Cardiac muscle cell (in vitro differentiated cells and primary cell): ENCODE measurements around the gene ILDR1. TPM values are rescaled to one million over a fixed set of nuclear protein-coding genes. Genes with fewer than 3 reads are reported as not detected.

ENCODE experiments used
- DNase-seq, 2 donors: peaks; one replicate each; pipeline versions ENCODE4 v3.0.0 to v3.0.0-alpha.2; 2010 to 2017; ENCODE audit warnings: low read depth in 1 of 2, low spot score in 1 of 2
- H3K27ac ChIP-seq: fragments of 200-600 bp; sonication (generic); 2 replicates; pipeline ENCODE4 v1.5.1; 2016
- H3K27me3 ChIP-seq: fragments of 200-600 bp; sonication (generic); 2 replicates; pipeline ENCODE4 v1.6.0; 2016; ENCODE audit warnings: control low read depth
- H3K36me3 ChIP-seq: fragments of 200-600 bp; sonication (generic); 2 replicates; pipeline ENCODE4 v1.5.1; 2016; ENCODE audit warnings: control low read depth
- H3K4me1 ChIP-seq: fragments of 200-600 bp; sonication (generic); 2 replicates; pipeline ENCODE4 v1.8.1; 2017; ENCODE audit warnings: low read depth, mild to moderate bottlenecking, mixed run types
- H3K4me3 ChIP-seq: fragments of 200-600 bp; sonication (generic); 2 replicates; pipeline ENCODE4 v1.5.1; 2016; ENCODE audit warnings: mild to moderate bottlenecking
- H3K9me3 ChIP-seq: fragments of 200-600 bp; sonication (generic); 2 replicates; pipeline ENCODE4 v1.5.1; 2017; ENCODE audit warnings: low read depth, mild to moderate bottlenecking, control low read depth
- CTCF ChIP-seq: IDR thresholded peaks from 2 replicates; pipeline ENCODE4 v1.5.1; 2012; ENCODE audit warnings: low read depth, mild to moderate bottlenecking, low read length
- polyA plus RNA-seq: library from polyadenylated mRNA; unstranded; fragments of >200 nt; fragmentation: Nextera tagmentation; extraction: Ambion mirVana; gene quantifications from 2 replicates; pipeline ENCODE4 v1.2.1, GENCODE V29; 2016
- total RNA-seq: library from RNA; depleted of rRNA; stranded (reverse); fragments of >200 nt; gene quantifications from 2 replicates; pipeline ENCODE4 v1.2.3, GENCODE V29; 2016

The ILDR1 gene
- total and polyA plus RNA-seq, 2 experiments from 2014 or later = 0.30 TPM; not detected in 1

GRCh38 chr3:121962443-121962842 is 59.6 kb downstream of the ILDR1 start:
- Histone ChIP-seq H3K36me3 (no peaks in the 10 kb centered on the region), H3K9me3 (no peaks in the 10 kb centered on the region), H3K27ac (no peak overlapping the region), H3K4me3 (no peak overlapping the region), H3K4me1 (no peaks in the 10 kb centered on the region), H3K27me3 (no peaks in the 10 kb centered on the region)
- no peak for TF ChIP-seq CTCF
- no peak for DNase-seq

DNA sequence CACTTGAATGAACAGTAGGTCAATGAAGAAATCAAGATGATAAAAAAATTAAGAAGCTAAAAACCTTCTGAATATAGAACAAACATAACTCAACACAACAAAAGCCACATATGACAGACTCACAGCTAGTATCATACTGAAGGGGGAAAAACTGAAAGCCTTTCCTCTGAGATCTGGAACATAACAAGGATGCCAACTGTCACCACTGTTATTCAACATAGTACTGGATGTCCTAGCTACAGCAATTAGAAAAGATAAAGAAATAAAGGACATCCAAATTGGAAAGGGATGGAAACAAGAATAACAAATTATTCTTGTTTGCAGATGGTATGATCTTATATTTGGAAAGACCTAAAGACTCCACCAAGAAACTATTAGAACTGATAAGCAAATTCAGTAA is 60.8 kb downstream of the ILDR1 start:
- no peaks in the 10 kb centered on the region for H3K4me1 ChIP-seq
- H3K27me3 ChIP-seq = no peaks in the 10 kb centered on the region
- TF ChIP-seq CTCF = no peak
- H3K4me3 ChIP-seq = no peak overlapping the region
- DNase-seq = no peak
- H3K36me3 ChIP-seq = no peaks in the 10 kb centered on the region
- H3K27ac ChIP-seq = no peak overlapping the region
- no peaks in the 10 kb centered on the region for H3K9me3 ChIP-seq

DNA sequence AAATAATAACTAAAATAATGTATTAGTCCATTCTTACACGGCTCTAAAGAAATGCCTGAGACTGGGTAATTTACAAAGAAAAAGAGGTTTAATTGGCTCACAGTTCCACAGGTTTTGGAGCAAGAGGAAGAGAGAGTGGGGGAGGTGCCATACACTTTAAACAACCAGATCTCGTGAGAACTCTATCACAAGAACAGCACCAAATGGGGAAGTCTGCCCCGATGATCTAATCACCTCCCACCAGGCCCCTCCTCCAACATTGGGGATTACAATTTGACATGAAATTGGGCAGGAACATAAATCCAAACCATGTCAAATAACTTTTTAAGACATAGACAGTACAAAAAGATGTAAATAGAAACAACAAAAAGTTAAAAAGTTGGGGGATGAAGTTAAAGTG is 63.2 kb downstream of the ILDR1 start:
- TF ChIP-seq CTCF = no peak
- H3K9me3 ChIP-seq = no peaks in the 10 kb centered on the region
- no peaks in the 10 kb centered on the region for H3K4me1 ChIP-seq
- no peak for DNase-seq
- no peak overlapping the region for H3K4me3 ChIP-seq
- H3K27me3 ChIP-seq = no peaks in the 10 kb centered on the region
- H3K36me3 ChIP-seq = no peaks in the 10 kb centered on the region
- no peak overlapping the region for H3K27ac ChIP-seq

- Histone ChIP-seq H3K9me3 (no peaks in the 10 kb centered on the region), H3K27me3 (no peaks in the 10 kb centered on the region), H3K27ac (no peak overlapping the region), H3K4me3 (no peak overlapping the region), H3K36me3 (no peaks in the 10 kb centered on the region), H3K4me1 (no peaks in the 10 kb centered on the region)
- DNase-seq = no peak
- no peak for TF ChIP-seq CTCF
These were observed 64.2 kb downstream of the ILDR1 start for GRCh38 chr3:121957674-121958415.

GRCh38 chr3:121956363-121956762 is 65.7 kb downstream of the ILDR1 start:
- Histone ChIP-seq H3K4me1 (no peaks in the 10 kb centered on the region), H3K27ac (no peak overlapping the region), H3K9me3 (no peaks in the 10 kb centered on the region), H3K36me3 (no peaks in the 10 kb centered on the region), H3K27me3 (no peaks in the 10 kb centered on the region), H3K4me3 (no peak overlapping the region)
- no peak for TF ChIP-seq CTCF
- no peak for DNase-seq
